22Rv1 (cell line): Measurements from ENCODE around the gene DOCK7.

ENCODE experiments used
- ZFX ChIP-seq: fragments of 450-650 bp; IDR thresholded peaks from 2 replicates; pipeline ENCODE4 v1.6.1; 2017; ENCODE audit warnings: antibody characterized with exemption, borderline replicate concordance
- TF ChIP-seq, protein P1 (sequence below): fragments of 450-650 bp; IDR thresholded peaks from 2 replicates; pipeline ENCODE4 v1.5.1; 2017; ENCODE audit warnings: mild to moderate bottlenecking

DNA sequence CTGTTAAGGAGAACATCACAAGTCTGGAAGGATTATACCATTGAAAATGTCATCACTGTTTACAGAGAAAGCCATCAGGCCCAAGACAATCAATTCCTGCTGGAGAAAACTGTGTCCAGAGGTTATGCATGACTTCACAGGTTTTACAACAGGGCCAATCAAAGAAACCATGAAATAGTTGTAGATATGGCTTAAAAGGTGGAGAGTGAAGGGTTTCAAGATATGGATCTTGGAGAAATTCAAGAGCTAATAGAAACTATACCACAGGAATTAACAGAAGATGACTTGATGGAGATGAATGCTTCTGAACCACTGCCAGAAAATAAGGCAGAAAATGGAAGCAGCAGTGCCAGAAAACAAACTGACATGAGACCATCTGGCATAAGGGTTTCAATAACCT lies 221.1 kb downstream of the DOCK7 start:
- TF ChIP-seq, protein P1, sequence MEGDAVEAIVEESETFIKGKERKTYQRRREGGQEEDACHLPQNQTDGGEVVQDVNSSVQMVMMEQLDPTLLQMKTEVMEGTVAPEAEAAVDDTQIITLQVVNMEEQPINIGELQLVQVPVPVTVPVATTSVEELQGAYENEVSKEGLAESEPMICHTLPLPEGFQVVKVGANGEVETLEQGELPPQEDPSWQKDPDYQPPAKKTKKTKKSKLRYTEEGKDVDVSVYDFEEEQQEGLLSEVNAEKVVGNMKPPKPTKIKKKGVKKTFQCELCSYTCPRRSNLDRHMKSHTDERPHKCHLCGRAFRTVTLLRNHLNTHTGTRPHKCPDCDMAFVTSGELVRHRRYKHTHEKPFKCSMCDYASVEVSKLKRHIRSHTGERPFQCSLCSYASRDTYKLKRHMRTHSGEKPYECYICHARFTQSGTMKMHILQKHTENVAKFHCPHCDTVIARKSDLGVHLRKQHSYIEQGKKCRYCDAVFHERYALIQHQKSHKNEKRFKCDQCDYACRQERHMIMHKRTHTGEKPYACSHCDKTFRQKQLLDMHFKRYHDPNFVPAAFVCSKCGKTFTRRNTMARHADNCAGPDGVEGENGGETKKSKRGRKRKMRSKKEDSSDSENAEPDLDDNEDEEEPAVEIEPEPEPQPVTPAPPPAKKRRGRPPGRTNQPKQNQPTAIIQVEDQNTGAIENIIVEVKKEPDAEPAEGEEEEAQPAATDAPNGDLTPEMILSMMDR, result no peak
- TF ChIP-seq ZFX, result no peak
